ENCODE results near the gene APOBEC3G. TPM values are rescaled to one million over a fixed set of nuclear protein-coding genes. Genes with fewer than 3 reads are reported as not detected.
"Not testable (repeated sequence)": the region's sequence is repeated elsewhere in the genome, so short reads cannot be mapped to it uniquely, and the experiment has no call there.

The APOBEC3G gene
- total RNA-seq, 3 donors from 2014 or later: 23.4 to 51.5 (median 39.1) TPM

DNA sequence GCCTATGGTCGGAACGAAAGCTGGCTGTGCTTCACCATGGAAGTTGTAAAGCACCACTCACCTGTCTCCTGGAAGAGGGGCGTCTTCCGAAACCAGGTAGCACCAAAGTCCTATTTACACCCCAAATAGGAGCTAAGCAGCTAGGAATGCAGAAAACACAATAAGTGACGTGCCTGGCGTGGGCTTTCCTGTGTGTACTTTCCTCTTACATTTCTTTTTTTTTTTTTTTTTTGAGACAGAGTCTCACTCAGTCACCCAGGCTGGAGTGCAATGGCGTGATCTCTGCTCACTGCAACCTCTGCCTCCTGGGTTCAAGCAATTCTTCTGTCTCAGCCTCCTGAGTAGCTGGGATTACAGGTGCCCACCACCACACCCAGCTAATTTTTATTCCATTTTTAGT, 27.6 kb upstream of the APOBEC3G start:
- Mint-ChIP-seq H3K4me1 (ENCODE audit: low read depth) (peaks cover 12% of the 10 kb centered on the region), H3K36me3 (ENCODE audit: insufficient read depth) (peaks cover 10% of the 10 kb centered on the region)
- H3K9me3 Mint-ChIP-seq; H3K4me3 Mint-ChIP-seq; ATAC-seq; H3K27me3 Mint-ChIP-seq (ENCODE audit: low read depth); DNase-seq: not testable (repeated sequence)

DNA sequence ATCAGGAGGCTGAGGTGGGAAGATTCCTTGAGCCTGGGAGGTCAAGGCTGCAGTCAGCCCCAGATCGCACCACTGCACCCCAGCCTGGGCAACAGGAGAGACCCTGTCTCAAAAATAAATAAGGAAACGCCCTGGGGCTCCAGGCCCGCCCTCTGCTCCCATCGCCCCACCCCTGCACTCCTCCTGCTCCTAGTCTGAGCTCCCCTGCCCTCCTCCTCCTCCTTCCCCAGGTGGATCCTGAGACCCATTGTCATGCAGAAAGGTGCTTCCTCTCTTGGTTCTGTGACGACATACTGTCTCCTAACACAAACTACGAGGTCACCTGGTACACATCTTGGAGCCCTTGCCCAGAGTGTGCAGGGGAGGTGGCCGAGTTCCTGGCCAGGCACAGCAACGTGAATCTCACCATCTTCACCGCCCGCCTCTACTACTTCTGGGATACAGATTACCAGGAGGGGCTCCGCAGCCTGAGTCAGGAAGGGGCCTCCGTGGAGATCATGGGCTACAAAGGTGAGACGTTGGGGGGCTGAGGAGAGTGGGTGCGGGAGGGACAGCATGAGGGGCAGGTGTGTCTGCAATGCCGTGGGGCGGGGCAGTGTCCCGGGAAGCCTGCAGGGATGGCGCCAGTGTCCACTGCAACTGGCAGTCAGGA, 25.1 kb upstream of the APOBEC3G start:
- DNase-seq; H3K4me1 Mint-ChIP-seq (ENCODE audit: low read depth); H3K36me3 Mint-ChIP-seq (ENCODE audit: insufficient read depth); H3K27me3 Mint-ChIP-seq (ENCODE audit: low read depth); H3K4me3 Mint-ChIP-seq; H3K9me3 Mint-ChIP-seq; ATAC-seq: not testable (repeated sequence)

DNA sequence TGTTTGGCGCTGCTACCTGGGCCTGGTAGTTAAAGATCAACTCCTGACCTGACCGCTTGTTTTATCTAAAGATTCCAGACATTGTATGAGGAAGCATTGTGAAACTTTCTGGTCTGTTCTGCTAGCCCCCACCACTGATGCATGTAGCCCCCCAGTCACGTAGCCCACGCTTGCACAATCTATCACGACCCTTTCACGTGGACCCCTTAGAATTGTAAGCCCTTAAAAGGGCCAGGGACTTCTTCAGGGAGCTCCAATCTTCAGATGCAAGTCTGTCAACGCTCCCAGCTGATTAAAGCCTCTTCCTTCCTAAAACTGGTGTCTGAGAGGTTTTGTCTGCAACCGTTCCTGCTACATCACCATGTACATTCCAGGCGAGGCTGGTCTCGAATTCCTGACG, 21.4 kb upstream of the APOBEC3G start:
- DNase-seq: no peak
- no peaks in the 10 kb centered on the region for H3K36me3 Mint-ChIP-seq (ENCODE audit: insufficient read depth)
- no peaks in the 10 kb centered on the region for H3K4me1 Mint-ChIP-seq (ENCODE audit: low read depth)
- H3K4me3 Mint-ChIP-seq: no peak overlapping the region
- H3K27me3 Mint-ChIP-seq (ENCODE audit: low read depth): no peaks in the 10 kb centered on the region
- no peak for ATAC-seq
- H3K9me3 Mint-ChIP-seq: no peaks in the 10 kb centered on the region

DNA sequence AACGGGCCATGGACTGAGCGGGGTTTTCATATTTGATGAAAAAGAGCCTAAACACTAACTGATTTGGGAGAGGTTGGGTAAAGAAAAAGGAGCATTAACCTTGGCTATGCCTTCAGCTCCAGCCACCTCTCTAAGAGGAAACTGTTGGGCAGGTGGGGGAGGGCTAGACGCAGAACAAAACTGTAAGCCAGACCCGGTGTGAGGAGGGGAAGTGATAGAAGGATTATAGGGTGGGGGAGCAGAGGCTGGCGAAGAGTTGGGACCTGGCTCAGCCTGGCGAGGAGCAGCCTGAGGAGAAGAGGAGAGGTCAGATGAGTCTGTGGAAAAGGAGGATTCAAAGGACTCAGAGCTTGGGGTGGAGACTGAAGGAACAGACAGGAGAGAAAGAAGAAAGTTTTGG, 15.8 kb upstream of the APOBEC3G start:
- not testable (repeated sequence) for ATAC-seq
- H3K4me1 Mint-ChIP-seq (ENCODE audit: low read depth): peaks cover 14% of the 10 kb centered on the region

DNA sequence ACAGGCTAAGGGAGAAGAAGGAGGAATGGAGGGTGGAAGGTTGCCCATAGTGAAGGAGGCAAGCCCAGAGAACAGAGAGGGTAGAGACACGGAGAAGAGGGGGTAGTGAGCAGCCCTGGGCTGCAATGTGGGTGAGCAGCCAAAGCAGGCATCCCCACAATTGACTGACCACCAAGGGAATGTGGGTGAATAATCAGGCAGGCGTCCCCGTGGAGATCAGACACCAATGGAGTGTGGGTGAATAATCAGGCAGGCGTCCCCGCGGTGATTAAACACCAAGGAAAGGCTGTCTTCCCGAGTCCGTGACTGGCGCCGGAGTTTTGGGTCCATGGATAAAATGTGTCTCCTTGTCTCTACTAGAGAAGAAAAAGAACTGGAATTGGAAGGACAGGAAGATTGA, 15.1 kb upstream of the APOBEC3G start:
- DNase-seq; ATAC-seq; H3K36me3 Mint-ChIP-seq (ENCODE audit: insufficient read depth); H3K27me3 Mint-ChIP-seq (ENCODE audit: low read depth); H3K9me3 Mint-ChIP-seq; H3K4me3 Mint-ChIP-seq: not testable (repeated sequence)
- H3K4me1 Mint-ChIP-seq (ENCODE audit: low read depth): peaks cover 14% of the 10 kb centered on the region

More for the DNA sequence above, 15.8 kb upstream of the APOBEC3G start:
- not testable (repeated sequence) for H3K4me3 Mint-ChIP-seq; H3K27me3 Mint-ChIP-seq (ENCODE audit: low read depth); H3K9me3 Mint-ChIP-seq; H3K36me3 Mint-ChIP-seq (ENCODE audit: insufficient read depth); DNase-seq

DNA sequence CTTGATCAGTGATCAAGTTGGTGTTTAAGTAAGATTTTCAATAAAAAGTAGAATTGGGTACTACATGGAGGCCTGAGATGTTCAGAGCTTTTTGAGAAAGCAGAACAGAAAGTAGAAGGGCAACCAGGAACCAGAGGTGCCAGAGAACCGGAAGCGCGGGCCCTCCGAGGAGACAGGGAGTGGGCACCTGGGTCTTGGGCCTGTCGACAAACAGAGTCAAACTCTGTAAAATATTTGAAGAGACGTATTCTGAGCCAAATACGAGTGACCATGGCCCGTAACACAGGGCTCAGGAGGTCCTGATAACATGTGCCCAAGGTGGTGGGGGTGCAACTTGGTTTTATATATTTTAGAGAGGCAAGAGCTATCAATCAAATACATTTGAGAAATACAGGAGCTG, 13.2 kb upstream of the APOBEC3G start:
- not testable (repeated sequence) for ATAC-seq, H3K4me3 Mint-ChIP-seq

DNA sequence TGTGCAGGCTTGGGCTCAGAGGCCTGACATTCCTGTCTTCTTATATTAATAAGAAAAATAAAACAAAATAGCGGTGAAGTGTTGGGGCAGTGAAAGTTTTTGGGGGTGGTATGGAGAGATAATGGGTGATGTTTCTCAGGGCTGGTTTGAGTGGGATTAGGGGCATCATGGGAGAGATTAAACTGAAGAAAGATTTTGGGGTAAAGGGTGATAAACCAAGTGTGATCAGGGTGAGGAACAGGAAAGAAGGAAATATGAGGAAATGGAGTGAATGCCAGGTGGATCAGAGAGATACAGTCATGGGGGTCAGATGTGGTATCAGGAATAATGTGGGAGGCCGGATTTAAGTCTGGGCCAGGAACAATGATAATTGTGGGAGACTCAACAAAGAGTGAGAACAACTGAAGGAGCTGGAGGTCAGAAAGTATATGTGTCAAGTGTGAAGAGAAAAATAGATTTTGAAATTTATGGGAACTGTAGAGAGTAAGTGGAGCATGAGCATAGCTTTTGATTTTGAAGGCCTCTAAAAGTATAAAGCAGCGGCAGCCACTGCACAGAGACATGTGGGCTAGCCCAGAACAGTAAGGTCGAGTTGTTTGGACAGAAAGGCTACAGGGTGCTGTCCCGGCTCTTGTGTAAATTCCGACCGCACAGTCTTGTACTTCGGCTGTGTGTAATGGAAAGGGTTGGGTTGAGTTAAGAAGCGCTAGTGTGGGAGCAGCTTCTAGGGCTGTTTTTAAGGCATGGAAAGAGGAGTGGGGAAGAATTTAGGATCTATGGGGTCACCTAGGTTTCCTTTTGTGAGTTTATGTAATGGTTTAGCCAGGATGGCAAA, 10.4 kb upstream of the APOBEC3G start:
- peaks cover 18% of the 10 kb centered on the region for H3K4me1 Mint-ChIP-seq (ENCODE audit: low read depth)

More for the DNA sequence above, 13.2 kb upstream of the APOBEC3G start:
- H3K4me1 Mint-ChIP-seq (ENCODE audit: low read depth): peaks cover 18% of the 10 kb centered on the region
- H3K36me3 Mint-ChIP-seq (ENCODE audit: insufficient read depth); DNase-seq; H3K27me3 Mint-ChIP-seq (ENCODE audit: low read depth); H3K9me3 Mint-ChIP-seq: not testable (repeated sequence)

DNA sequence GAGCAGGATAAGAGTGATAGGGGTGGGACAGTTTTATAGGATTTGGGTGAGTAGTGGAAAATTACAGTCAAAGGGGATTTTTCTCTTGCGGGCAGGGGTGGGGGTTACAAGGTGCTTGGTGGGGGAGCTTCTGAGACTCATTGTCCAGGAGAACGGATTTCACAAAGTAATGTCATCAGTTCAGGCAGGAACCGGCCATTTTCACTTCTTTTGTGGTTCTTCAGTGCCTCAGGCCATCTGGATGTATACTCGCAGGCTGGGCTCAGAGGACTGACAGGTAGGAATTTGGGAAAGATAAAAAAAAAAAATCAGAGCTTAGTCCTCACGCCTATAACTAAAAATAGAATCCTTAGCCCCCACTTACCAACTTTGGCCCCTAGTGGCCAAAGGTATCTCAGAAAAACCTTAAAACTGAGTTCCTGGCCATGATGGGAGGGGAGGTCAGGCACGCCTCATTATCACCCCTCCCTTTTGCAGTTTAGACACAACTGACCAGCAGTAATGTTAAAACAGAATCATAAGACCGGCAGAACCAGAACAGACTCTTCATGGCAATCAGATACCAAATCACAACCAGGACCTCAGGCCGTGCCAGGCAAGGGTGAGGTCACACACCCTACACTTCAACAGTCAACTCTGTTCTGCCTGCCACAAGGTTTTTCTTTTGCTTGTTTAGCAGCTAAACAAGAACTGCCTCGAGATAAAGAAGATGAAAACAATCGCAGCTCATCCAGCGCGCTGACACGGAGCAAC, 8.9 kb upstream of the APOBEC3G start:
- H3K9me3 Mint-ChIP-seq: no peaks in the 10 kb centered on the region
- DNase-seq (no peak), ATAC-seq (no peak)
- H3K4me1 Mint-ChIP-seq (ENCODE audit: low read depth): peaks cover 23% of the 10 kb centered on the region
- H3K27me3 Mint-ChIP-seq (ENCODE audit: low read depth): no peaks in the 10 kb centered on the region
- no peaks in the 10 kb centered on the region for H3K36me3 Mint-ChIP-seq (ENCODE audit: insufficient read depth)
- H3K4me3 Mint-ChIP-seq: no peak overlapping the region

More for the DNA sequence above, 10.4 kb upstream of the APOBEC3G start:
- not testable (repeated sequence) for H3K27me3 Mint-ChIP-seq (ENCODE audit: low read depth); ATAC-seq; H3K4me3 Mint-ChIP-seq; H3K36me3 Mint-ChIP-seq (ENCODE audit: insufficient read depth); H3K9me3 Mint-ChIP-seq; DNase-seq

DNA sequence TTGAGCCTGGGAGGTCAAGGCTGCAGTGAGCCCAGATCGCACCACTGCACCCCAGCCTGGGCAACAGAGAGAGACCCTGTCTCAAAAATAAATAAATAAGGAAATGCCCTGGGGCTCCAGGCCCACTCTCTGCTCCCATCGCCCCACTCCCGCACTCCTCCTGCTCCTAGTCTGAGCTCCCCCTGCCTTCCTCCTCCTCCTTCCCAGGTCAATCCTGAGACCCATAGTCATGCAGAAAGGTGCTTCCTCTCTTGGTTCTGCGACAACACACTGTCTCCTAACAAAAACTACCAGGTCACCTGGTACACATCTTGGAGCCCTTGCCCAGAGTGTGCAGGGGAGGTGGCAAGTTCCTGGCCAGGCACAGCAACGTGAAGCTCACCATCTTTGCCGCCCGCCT, 6.9 kb upstream of the APOBEC3G start:
- Mint-ChIP-seq H3K27me3 (ENCODE audit: low read depth) (no peaks in the 10 kb centered on the region), H3K36me3 (ENCODE audit: insufficient read depth) (no peaks in the 10 kb centered on the region), H3K4me3 (no peak overlapping the region), H3K9me3 (no peaks in the 10 kb centered on the region), H3K4me1 (ENCODE audit: low read depth) (peaks cover 18% of the 10 kb centered on the region)
- ATAC-seq: no peak
- DNase-seq: no peak

DNA sequence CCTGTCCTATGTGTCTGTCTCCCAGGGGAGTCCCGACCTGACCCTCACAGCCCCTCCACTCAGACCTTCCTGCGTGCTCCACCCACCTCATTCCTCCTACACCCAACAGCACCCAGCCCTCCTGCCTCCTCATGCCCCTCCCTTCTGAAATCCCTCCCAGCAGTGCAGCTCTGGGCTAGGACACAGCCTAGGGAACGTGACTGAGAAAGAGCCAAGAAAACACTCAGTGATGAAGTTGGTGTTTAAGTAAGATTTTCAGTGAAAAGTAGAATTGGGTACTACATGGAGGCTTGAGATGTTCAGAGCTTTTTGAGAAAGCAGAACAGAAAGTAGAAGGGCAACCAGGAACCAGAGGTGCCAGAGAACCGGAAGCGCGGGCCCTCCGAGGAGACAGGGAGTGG, 4.5 kb upstream of the APOBEC3G start:
- not testable (repeated sequence) for H3K36me3 Mint-ChIP-seq (ENCODE audit: insufficient read depth)

DNA sequence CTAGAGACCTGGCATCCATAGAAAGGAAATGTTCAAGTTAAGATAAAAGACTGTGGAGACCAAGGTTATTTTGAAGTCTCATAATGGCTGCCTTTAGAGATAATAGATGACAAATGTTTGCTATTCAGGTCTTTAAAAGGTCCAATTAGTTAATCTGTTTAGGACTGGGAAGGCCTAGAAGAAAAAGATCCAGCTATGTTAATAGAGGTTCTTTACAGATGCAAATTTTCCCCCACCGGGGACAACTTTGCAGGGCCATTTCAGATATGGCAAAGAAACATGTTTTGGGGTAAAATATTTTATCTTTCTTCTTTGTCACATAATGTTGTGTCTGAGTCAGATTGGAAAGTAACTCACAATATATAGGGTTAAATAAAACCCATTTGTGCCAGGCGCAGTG, 3.1 kb upstream of the APOBEC3G start:
- DNase-seq (no peak), ATAC-seq (no peak)
- Mint-ChIP-seq H3K27me3 (ENCODE audit: low read depth) (no peaks in the 10 kb centered on the region), H3K36me3 (ENCODE audit: insufficient read depth) (no peaks in the 10 kb centered on the region), H3K9me3 (no peaks in the 10 kb centered on the region), H3K4me1 (ENCODE audit: low read depth) (peaks cover 31% of the 10 kb centered on the region), H3K4me3 (no peak overlapping the region)

More for the DNA sequence above, 4.5 kb upstream of the APOBEC3G start:
- H3K4me3 Mint-ChIP-seq; H3K9me3 Mint-ChIP-seq; ATAC-seq; H3K27me3 Mint-ChIP-seq (ENCODE audit: low read depth); DNase-seq: not testable (repeated sequence)
- H3K4me1 Mint-ChIP-seq (ENCODE audit: low read depth): peaks cover 22% of the 10 kb centered on the region

DNA sequence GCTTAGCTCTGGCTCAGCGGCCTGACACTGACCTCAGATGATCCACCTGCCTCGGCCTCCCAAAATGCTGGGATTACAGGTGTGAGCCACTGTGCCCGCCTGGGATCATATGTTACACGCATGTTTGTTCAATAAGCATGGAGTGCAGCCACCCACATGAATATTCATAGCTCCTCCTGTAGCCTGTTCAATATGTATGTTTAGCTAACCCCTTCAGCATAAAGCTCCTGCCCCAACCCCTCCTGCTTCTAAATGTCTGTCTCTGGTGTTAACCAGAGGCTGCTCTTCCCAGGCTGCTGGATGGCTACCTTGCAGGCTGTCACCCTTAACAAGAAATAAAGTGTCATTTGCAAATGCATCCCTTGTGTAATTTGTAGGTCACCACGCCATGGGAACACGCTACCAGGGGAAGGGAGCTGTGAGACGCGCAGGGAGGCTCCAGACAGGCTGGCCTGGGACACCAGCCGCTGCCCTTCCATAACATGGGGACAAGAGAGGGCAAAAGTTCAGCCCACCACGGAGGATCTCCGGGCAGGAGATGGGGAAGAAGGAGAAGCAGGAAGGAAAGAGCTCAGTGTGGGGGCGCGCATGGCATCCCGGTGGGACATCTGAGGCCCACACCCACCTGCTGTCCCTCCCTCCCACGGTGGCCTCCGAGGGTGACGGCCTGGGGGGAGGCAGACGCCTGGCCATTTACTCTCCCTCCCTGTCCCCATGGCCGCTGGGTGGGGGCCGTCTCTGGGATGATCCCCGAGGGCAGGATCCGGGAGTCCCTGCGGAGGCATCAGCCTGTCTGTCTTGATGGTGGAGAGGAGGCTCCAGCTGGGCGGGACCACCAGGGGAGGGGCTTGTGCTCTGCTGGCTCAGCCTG, 685 bp upstream of the APOBEC3G start:
- ATAC-seq; H3K27me3 Mint-ChIP-seq (ENCODE audit: low read depth); H3K9me3 Mint-ChIP-seq; H3K36me3 Mint-ChIP-seq (ENCODE audit: insufficient read depth); DNase-seq: not testable (repeated sequence)
- peak overlapping the region; percentile 76 for H3K4me3 Mint-ChIP-seq
- peaks cover 45% of the 10 kb centered on the region for H3K4me1 Mint-ChIP-seq (ENCODE audit: low read depth)

DNA sequence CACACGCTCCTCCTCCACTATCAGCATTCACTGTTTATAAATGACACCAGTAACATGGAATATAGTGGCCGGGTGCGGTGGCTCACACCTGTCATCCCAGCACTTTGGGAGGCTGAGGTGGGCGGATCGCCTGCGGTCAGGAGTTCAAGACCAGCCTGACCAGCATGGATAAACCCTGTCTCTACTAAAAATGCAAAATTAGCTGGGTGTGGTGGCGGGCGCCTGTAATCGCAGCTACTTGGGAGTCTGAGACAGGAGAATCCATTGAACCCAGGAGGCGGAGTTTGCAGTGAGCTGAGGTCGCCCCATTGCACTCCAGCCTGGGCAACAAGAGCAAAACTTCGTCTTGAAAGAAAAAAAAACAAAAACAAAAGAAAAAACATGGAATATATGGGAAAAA, 837 bp downstream of the APOBEC3G start:
- peak overlapping the region; percentile 91 for H3K4me3 Mint-ChIP-seq
- not testable (repeated sequence) for ATAC-seq; H3K27me3 Mint-ChIP-seq (ENCODE audit: low read depth); DNase-seq; H3K36me3 Mint-ChIP-seq (ENCODE audit: insufficient read depth); H3K9me3 Mint-ChIP-seq
- H3K4me1 Mint-ChIP-seq (ENCODE audit: low read depth): peaks cover 54% of the 10 kb centered on the region

DNA sequence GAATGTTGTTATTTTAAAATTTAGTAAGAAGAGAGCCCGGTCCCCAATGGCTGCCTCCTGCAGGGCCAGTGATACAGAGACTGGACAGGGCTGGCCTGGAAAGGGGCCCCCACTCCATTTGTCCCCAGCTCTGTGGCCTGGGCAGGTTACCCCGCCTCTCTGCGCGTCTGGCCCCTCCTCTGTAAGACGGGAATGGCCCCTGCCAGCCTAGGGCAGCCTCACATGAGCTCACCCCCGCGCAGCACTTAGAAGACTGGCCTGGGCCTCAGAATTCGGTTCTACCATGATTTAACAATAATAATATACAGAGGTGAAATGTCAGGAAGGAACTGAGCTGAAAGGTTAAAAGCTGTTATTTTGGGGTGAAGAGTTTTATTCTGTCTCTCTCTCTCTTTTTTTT, 1.3 kb downstream of the APOBEC3G start:
- ATAC-seq (no peak), DNase-seq (no peak)
- Mint-ChIP-seq H3K36me3 (ENCODE audit: insufficient read depth) (peaks cover 10% of the 10 kb centered on the region), H3K27me3 (ENCODE audit: low read depth) (no peaks in the 10 kb centered on the region), H3K4me3 (peak overlapping the region; percentile 91), H3K4me1 (ENCODE audit: low read depth) (peaks cover 57% of the 10 kb centered on the region), H3K9me3 (no peaks in the 10 kb centered on the region)

All from activated T-cell treated with anti-CD3 and anti-CD28 coated beads, Interleukin-2, amount 50 U/mL, for 4 hours (primary cell).